ENCODE data around the gene BPTF.
A peak's percentile ranks its signal among the peaks of the same experiment; 100 is the strongest.
"Not testable (repeated sequence)": the region's sequence is repeated elsewhere in the genome, so short reads cannot be mapped to it uniquely, and the experiment has no call there.

Gene BPTF

GRCh38 chr17:67902511-67903231 lies 77.4 kb downstream of the BPTF start:
- no peak for DNase-seq

- DNase-seq, result not testable (repeated sequence)
These were observed 80.0 kb downstream of the BPTF start for GRCh38 chr17:67905298-67905697.

- DNase-seq, result not testable (repeated sequence)
These were observed 85.0 kb downstream of the BPTF start for GRCh38 chr17:67910117-67910803.

- no peak for DNase-seq
These were observed 85.9 kb downstream of the BPTF start for GRCh38 chr17:67911059-67911782.

GRCh38 chr17:67912088-67912487 lies 86.8 kb downstream of the BPTF start:
- no peak for DNase-seq

- DNase-seq, result no peak
These were observed 87.4 kb downstream of the BPTF start for GRCh38 chr17:67912656-67913055.

GRCh38 chr17:67920212-67920611 lies 94.9 kb downstream of the BPTF start:
- no peak for DNase-seq

- no peak for DNase-seq
These were observed 97.2 kb downstream of the BPTF start for GRCh38 chr17:67922503-67922902.

- DNase-seq, result not testable (repeated sequence)
These were observed 103.5 kb downstream of the BPTF start for GRCh38 chr17:67928842-67929241.

- DNase-seq, result no peak
These were observed 105.9 kb downstream of the BPTF start for GRCh38 chr17:67931227-67931626.

- no peak for DNase-seq
These were observed 117.5 kb downstream of the BPTF start for GRCh38 chr17:67942810-67943209.

GRCh38 chr17:67944035-67944434 lies 118.7 kb downstream of the BPTF start:
- DNase-seq, result no peak

- no peak for DNase-seq
These were observed 121.2 kb downstream of the BPTF start for GRCh38 chr17:67946513-67946912.

- DNase-seq, result no peak
These were observed 122.1 kb downstream of the BPTF start for GRCh38 chr17:67947325-67947813.

GRCh38 chr17:67950945-67951344 lies 125.6 kb downstream of the BPTF start:
- no peak for DNase-seq

GRCh38 chr17:67959510-67959909 lies 134.2 kb downstream of the BPTF start:
- DNase-seq, result no peak

GRCh38 chr17:67960276-67960675 lies 135.0 kb downstream of the BPTF start:
- DNase-seq, result not testable (repeated sequence)

GRCh38 chr17:67962156-67962555 lies 136.9 kb downstream of the BPTF start:
- DNase-seq, result not testable (repeated sequence)

- peak; percentile 55 for DNase-seq
These were observed 137.9 kb downstream of the BPTF start for GRCh38 chr17:67963145-67963572.

GRCh38 chr17:67970783-67971182 lies 145.5 kb downstream of the BPTF start:
- DNase-seq, result no peak

GRCh38 chr17:67974185-67974584 lies 148.9 kb downstream of the BPTF start:
- DNase-seq, result no peak

GRCh38 chr17:67974598-67975066 lies 149.3 kb downstream of the BPTF start:
- DNase-seq, result no peak

- DNase-seq, result not testable (repeated sequence)
These were observed 151.0 kb downstream of the BPTF start for GRCh38 chr17:67976306-67976705.
